HepG2 (cell line): ENCODE data around the gene PLA2G2A. TPM values are rescaled to one million over a fixed set of nuclear protein-coding genes. Genes with fewer than 3 reads are reported as not detected.
A peak's percentile ranks its signal among the peaks of the same experiment; 100 is the strongest.

Experiments used
- ATF7-NPFF ChIP-seq: sonication (generic); formaldehyde crosslinking; IDR thresholded peaks from 2 replicates; pipeline ENCODE4 v1.8.1; 2023; ENCODE audit warnings: mild to moderate bottlenecking, low read depth, missing genetic modification reagents, moderate library complexity
- DNMT1 ChIP-seq: sonication (generic); formaldehyde crosslinking; IDR thresholded peaks from 2 replicates; pipeline ENCODE4 v1.5.1; 2020; ENCODE audit warnings: mild to moderate bottlenecking, missing genetic modification reagents
- ETV5 ChIP-seq: IDR thresholded peaks from 2 replicates; pipeline ENCODE4 v1.6.1; 2018; ENCODE audit warnings: missing biosample characterization, missing genetic modification reagents, inconsistent platforms, borderline replicate concordance
- HOXA3 ChIP-seq: sonication (generic); formaldehyde crosslinking; IDR thresholded peaks from 2 replicates; pipeline ENCODE4 v1.5.0; 2020; ENCODE audit warnings: missing genetic modification reagents
- NCOR1 ChIP-seq: fragments of 200-600 bp; sonication (generic); IDR thresholded peaks from 2 replicates; pipeline ENCODE4 v1.7.0; 2017; ENCODE audit warnings: antibody characterized with exemption, low read length, borderline replicate concordance
- NR2F2 ChIP-seq: IDR thresholded peaks from 2 replicates; pipeline ENCODE4 v1.6.1; 2012; ENCODE audit warnings: low read depth, inconsistent platforms, borderline replicate concordance
- ONECUT2 ChIP-seq: sonication (generic); formaldehyde crosslinking; IDR thresholded peaks from 2 replicates; pipeline ENCODE4 v1.4.0; 2020; ENCODE audit warnings: missing genetic modification reagents
- PCBP1 ChIP-seq: fragments of 200-400 bp; formaldehyde crosslinking; IDR thresholded peaks from 2 replicates; pipeline ENCODE4 v1.6.1; 2017; ENCODE audit warnings: mild to moderate bottlenecking, low read depth, low read length, borderline replicate concordance
- PRPF4 ChIP-seq: fragments of 200-400 bp; formaldehyde crosslinking; IDR thresholded peaks from 2 replicates; pipeline ENCODE4 v1.6.1; 2016; ENCODE audit warnings: low read length, low read depth; ENCODE audit not compliant: poor library complexity, severe bottlenecking
- RBFOX2 ChIP-seq: fragments of 200-400 bp; formaldehyde crosslinking; IDR thresholded peaks from 2 replicates; pipeline ENCODE4 v1.6.1; 2017; ENCODE audit warnings: low read depth, mild to moderate bottlenecking, low read length
- SPEN ChIP-seq: sonication (generic); formaldehyde crosslinking; IDR thresholded peaks from 2 replicates; pipeline ENCODE4 v1.5.1; 2020; ENCODE audit warnings: low read depth, mild to moderate bottlenecking, missing genetic modification reagents
- ZBTB3 ChIP-seq: sonication (generic); formaldehyde crosslinking; IDR thresholded peaks from 2 replicates; pipeline ENCODE4 v1.4.0; 2020; ENCODE audit warnings: low read depth, mild to moderate bottlenecking, moderate library complexity, missing genetic modification reagents, borderline replicate concordance
- ZBTB7A ChIP-seq: sonication (generic); formaldehyde crosslinking; IDR thresholded peaks from 2 replicates; pipeline ENCODE4 v1.8.0; 2022; ENCODE audit warnings: mild to moderate bottlenecking, missing genetic modification reagents
- ZNF180 ChIP-seq: sonication (generic); formaldehyde crosslinking; IDR thresholded peaks from 2 replicates; pipeline ENCODE4 v1.4.0; 2020; ENCODE audit warnings: low read depth, missing genetic modification reagents, borderline replicate concordance
- ZNF234 ChIP-seq: sonication (generic); formaldehyde crosslinking; conservative IDR thresholded peaks from 2 replicates; pipeline ENCODE4 v1.5.1; 2020; ENCODE audit warnings: mild to moderate bottlenecking, missing genetic modification reagents
- ZNF263 ChIP-seq: sonication (generic); formaldehyde crosslinking; IDR thresholded peaks from 2 replicates; pipeline ENCODE4 v1.4.0; 2020; ENCODE audit warnings: missing genetic modification reagents
- ZNF34 ChIP-seq: sonication (generic); formaldehyde crosslinking; IDR thresholded peaks from 2 replicates; pipeline ENCODE4 v1.4.0; 2020; ENCODE audit warnings: mild to moderate bottlenecking, missing genetic modification reagents, borderline replicate concordance
- ZNF354B ChIP-seq: sonication (generic); formaldehyde crosslinking; IDR thresholded peaks from 2 replicates; pipeline ENCODE4 v1.8.0; 2022; ENCODE audit warnings: mild to moderate bottlenecking, missing genetic modification reagents
- ZNF432 ChIP-seq: sonication (generic); formaldehyde crosslinking; IDR thresholded peaks from 2 replicates; pipeline ENCODE4 v1.5.0; 2020; ENCODE audit warnings: missing genetic modification reagents, mild to moderate bottlenecking, borderline replicate concordance
- ZNF777 ChIP-seq: sonication (generic); formaldehyde crosslinking; IDR thresholded peaks from 2 replicates; pipeline ENCODE4 v1.4.0; 2020; ENCODE audit warnings: missing genetic modification reagents
- ZNF780A ChIP-seq: sonication (generic); formaldehyde crosslinking; IDR thresholded peaks from 2 replicates; pipeline ENCODE4 v1.8.0; 2022; ENCODE audit warnings: mild to moderate bottlenecking, missing genetic modification reagents, moderate library complexity
- ZSCAN20 ChIP-seq: sonication (generic); formaldehyde crosslinking; IDR thresholded peaks from 2 replicates; pipeline ENCODE4 v1.4.0; 2020; ENCODE audit warnings: missing genetic modification reagents, mild to moderate bottlenecking, borderline replicate concordance
- polyA plus RNA-seq, 8 experiments: library from polyadenylated mRNA; depleted of rRNA in 3 of 8; stranded (reverse) in 7 of 8; unstranded in 1 of 8; fragments of >200 nt; fragmentation: Illumina TruSeq in 4 of 8; extraction: Trizol in 4 of 8; gene quantifications; 2 replicates each; pipeline versions ENCODE4 v1.2.1 to v1.2.3, GENCODE V29; 2011 to 2016; ENCODE audit warnings: low read depth in 4 of 8, missing spikeins in 1 of 8, mixed read lengths in 1 of 8; ENCODE audit not compliant: insufficient read depth in 1 of 8
- total RNA-seq, 5 experiments: library from RNA; depleted of rRNA; stranded (reverse); fragments of >200 nt; fragmentation: Illumina TruSeq; extraction: Trizol; gene quantifications; 2 replicates each; pipeline ENCODE4 v1.2.3, GENCODE V29; 2016; ENCODE audit warnings: low read depth in 1 of 5
- TF ChIP-seq, protein P1 (sequence below): sonication (generic); formaldehyde crosslinking; IDR thresholded peaks from 2 replicates; pipeline ENCODE4 v1.5.0; 2020; ENCODE audit warnings: missing genetic modification reagents
- TF ChIP-seq, protein P2 (sequence below): sonication (generic); IDR thresholded peaks from 2 replicates; pipeline ENCODE4 v1.6.1; 2016; ENCODE audit warnings: low read depth, borderline replicate concordance
- TF ChIP-seq, protein P3 (sequence below): sonication (generic); formaldehyde crosslinking; IDR thresholded peaks from 2 replicates; pipeline ENCODE4 v1.5.0; 2020; ENCODE audit warnings: missing genetic modification reagents
- TF ChIP-seq, protein P4 (sequence below): sonication (generic); formaldehyde crosslinking; IDR thresholded peaks from 2 replicates; pipeline ENCODE4 v1.8.1; 2023; ENCODE audit warnings: mild to moderate bottlenecking, missing genetic modification reagents
- TF ChIP-seq, protein P5 (sequence below): sonication (generic); formaldehyde crosslinking; IDR thresholded peaks from 2 replicates; pipeline ENCODE4 v1.5.0; 2020; ENCODE audit warnings: missing genetic modification reagents, mild to moderate bottlenecking, borderline replicate concordance

Gene PLA2G2A
- total and polyA plus RNA-seq, 2 of the 13 experiments (the other 11 are each of a cell fraction or from before 2014, with no cell fraction given): 0.35 to 30.3 TPM

DNA sequence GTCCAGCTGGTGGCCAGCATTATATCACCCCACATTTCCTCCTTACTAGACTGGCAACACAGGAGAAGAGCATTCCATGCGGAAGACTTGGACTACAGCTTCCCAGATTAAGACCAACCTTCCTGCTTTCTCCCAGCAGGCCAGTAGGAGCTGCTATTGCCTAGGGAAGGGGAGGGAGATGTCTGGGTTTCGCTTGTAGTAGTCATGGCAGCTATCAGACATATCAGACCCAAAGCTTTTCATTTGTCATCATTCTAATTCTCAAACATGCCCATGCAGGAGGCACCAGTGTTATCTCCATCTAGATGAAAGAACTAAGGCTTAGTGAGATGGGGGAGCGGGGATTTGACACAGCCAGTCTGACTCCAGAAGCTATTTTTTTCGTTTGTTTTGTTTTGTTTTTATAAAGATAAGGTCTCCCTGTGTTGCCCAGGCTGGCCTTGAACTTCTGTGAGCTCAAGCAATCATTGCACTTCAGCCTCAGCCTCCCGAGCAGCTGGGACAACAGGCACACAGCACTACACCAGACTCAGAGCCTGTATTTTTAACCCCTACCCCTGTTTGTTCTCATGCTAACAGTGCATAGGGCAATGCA is 4.5 kb downstream of the PLA2G2A start (continued):
- TF ChIP-seq PCBP1 (no peak), NR2F2 (peak; percentile 44; the same call in 1 of the 2 replicates), ZNF780A (CRISPR knock-in tag) (no peak), ATF7-NPFF (CRISPR knock-in tag) (no peak), ZBTB7A (CRISPR knock-in tag) (no peak), ZNF34 (no peak), ZNF354B (CRISPR knock-in tag) (no peak), ZNF263 (CRISPR knock-in tag) (peak; percentile 30; the same call in 1 of the 2 replicates), ZNF777 (no peak), DNMT1 (CRISPR knock-in tag) (no peak), ZSCAN20 (CRISPR knock-in tag) (no peak), ETV5 (CRISPR knock-in tag) (no peak), SPEN (CRISPR knock-in tag) (no peak), ZNF432 (CRISPR knock-in tag) (no peak), ZBTB3 (CRISPR knock-in tag) (no peak), ZNF180 (no peak), PRPF4 (no peak), ZNF234 (CRISPR knock-in tag) (no peak), ONECUT2 (CRISPR knock-in tag) (no peak), HOXA3 (CRISPR knock-in tag) (peak; percentile 48), RBFOX2 (no peak), NCOR1 (peak; percentile 97)
- TF ChIP-seq, protein P1, sequence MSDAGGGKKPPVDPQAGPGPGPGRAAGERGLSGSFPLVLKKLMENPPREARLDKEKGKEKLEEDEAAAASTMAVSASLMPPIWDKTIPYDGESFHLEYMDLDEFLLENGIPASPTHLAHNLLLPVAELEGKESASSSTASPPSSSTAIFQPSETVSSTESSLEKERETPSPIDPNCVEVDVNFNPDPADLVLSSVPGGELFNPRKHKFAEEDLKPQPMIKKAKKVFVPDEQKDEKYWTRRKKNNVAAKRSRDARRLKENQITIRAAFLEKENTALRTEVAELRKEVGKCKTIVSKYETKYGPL (CRISPR knock-in tag): no peak
- TF ChIP-seq, protein P2, sequence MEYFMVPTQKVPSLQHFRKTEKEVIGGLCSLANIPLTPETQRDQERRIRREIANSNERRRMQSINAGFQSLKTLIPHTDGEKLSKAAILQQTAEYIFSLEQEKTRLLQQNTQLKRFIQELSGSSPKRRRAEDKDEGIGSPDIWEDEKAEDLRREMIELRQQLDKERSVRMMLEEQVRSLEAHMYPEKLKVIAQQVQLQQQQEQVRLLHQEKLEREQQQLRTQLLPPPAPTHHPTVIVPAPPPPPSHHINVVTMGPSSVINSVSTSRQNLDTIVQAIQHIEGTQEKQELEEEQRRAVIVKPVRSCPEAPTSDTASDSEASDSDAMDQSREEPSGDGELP: peak; percentile 93
- TF ChIP-seq, protein P3, sequence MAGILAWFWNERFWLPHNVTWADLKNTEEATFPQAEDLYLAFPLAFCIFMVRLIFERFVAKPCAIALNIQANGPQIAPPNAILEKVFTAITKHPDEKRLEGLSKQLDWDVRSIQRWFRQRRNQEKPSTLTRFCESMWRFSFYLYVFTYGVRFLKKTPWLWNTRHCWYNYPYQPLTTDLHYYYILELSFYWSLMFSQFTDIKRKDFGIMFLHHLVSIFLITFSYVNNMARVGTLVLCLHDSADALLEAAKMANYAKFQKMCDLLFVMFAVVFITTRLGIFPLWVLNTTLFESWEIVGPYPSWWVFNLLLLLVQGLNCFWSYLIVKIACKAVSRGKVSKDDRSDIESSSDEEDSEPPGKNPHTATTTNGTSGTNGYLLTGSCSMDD: no peak
- TF ChIP-seq, protein P4, sequence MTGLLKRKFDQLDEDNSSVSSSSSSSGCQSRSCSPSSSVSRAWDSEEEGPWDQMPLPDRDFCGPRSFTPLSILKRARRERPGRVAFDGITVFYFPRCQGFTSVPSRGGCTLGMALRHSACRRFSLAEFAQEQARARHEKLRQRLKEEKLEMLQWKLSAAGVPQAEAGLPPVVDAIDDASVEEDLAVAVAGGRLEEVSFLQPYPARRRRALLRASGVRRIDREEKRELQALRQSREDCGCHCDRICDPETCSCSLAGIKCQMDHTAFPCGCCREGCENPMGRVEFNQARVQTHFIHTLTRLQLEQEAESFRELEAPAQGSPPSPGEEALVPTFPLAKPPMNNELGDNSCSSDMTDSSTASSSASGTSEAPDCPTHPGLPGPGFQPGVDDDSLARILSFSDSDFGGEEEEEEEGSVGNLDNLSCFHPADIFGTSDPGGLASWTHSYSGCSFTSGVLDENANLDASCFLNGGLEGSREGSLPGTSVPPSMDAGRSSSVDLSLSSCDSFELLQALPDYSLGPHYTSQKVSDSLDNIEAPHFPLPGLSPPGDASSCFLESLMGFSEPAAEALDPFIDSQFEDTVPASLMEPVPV (CRISPR knock-in tag): 0 out of 2 replicates have a peak, but pooled peaks have one; percentile 14
- TF ChIP-seq, protein P5, sequence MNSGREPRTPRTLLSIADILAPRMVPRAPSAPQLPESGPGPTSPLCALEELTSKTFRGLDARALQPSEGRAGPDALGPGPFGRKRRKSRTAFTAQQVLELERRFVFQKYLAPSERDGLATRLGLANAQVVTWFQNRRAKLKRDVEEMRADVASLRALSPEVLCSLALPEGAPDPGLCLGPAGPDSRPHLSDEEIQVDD (CRISPR knock-in tag): no peak
